Measurements from ENCODE around the gene PITX2.

PITX2 gene

GRCh38 chr4:110614976-110615352 is 7.9 kb downstream of the PITX2 start:
- Histone ChIP-seq H3K4me1 (ENCODE audit: insufficient read depth, low read length) (no peaks in the 10 kb centered on the region), H3K4me2 (ENCODE audit: insufficient read depth, low read length) (no peak overlapping the region), H3K36me3 (ENCODE audit: insufficient read depth, low read length) (no peaks in the 10 kb centered on the region), H3K9ac (ENCODE audit: low read depth, low read length) (no peak overlapping the region), H3K27ac (ENCODE audit: low read length) (no peak overlapping the region), H3K27me3 (ENCODE audit: insufficient read depth, low read length, poor library complexity) (no peaks in the 10 kb centered on the region), H4K20me1 (ENCODE audit: insufficient read depth, low read length) (no peaks in the 10 kb centered on the region), H2AFZ (ENCODE audit: low read depth, low read length) (no peak overlapping the region), H3K79me2 (ENCODE audit: insufficient read depth, low read length) (no peaks in the 10 kb centered on the region), H3K4me3 (ENCODE audit: low read depth in 1 of 2, low read length in 2 of 2) (no peak overlapping the region), H3K9me3 (ENCODE audit: insufficient read depth, low read length, severe bottlenecking) (no peaks in the 10 kb centered on the region)
- DNase-seq (no peak), ATAC-seq (ENCODE audit: insufficient read depth, low read depth) (no peak)
- no peak for TF ChIP-seq CTCF (IDR thresholded peaks at IDR 0.05; ENCODE audit: borderline replicate concordance, extremely low read depth, low read length, poor library complexity, severe bottlenecking)
- TF ChIP-seq EZH2 (IDR thresholded peaks at IDR 0.05; ENCODE audit: borderline replicate concordance, low read depth, low read length, severe bottlenecking): no peak

GRCh38 chr4:110614173-110614963 is 8.5 kb downstream of the PITX2 start:
- H3K27me3 ChIP-seq (ENCODE audit: insufficient read depth, low read length, poor library complexity): no peaks in the 10 kb centered on the region
- no peaks in the 10 kb centered on the region for H3K79me2 ChIP-seq (ENCODE audit: insufficient read depth, low read length)
- no peak for DNase-seq
- H3K4me3 ChIP-seq (ENCODE audit: low read depth in 1 of 2, low read length in 2 of 2): no peak overlapping the region
- H3K36me3 ChIP-seq (ENCODE audit: insufficient read depth, low read length): no peaks in the 10 kb centered on the region
- no peak overlapping the region for H3K4me2 ChIP-seq (ENCODE audit: insufficient read depth, low read length)
- no peak overlapping the region for H2AFZ ChIP-seq (ENCODE audit: low read depth, low read length)
- H3K4me1 ChIP-seq (ENCODE audit: insufficient read depth, low read length): no peaks in the 10 kb centered on the region
- H3K9me3 ChIP-seq (ENCODE audit: insufficient read depth, low read length, severe bottlenecking): no peaks in the 10 kb centered on the region
- no peaks in the 10 kb centered on the region for H4K20me1 ChIP-seq (ENCODE audit: insufficient read depth, low read length)
- ATAC-seq (ENCODE audit: insufficient read depth, low read depth): no peak
- no peak overlapping the region for H3K27ac ChIP-seq (ENCODE audit: low read length)
- no peak for TF ChIP-seq CTCF (IDR thresholded peaks at IDR 0.05; ENCODE audit: borderline replicate concordance, extremely low read depth, low read length, poor library complexity, severe bottlenecking)
- no peak for TF ChIP-seq EZH2 (IDR thresholded peaks at IDR 0.05; ENCODE audit: borderline replicate concordance, low read depth, low read length, severe bottlenecking)
- H3K9ac ChIP-seq (ENCODE audit: low read depth, low read length): no peak overlapping the region

DNA sequence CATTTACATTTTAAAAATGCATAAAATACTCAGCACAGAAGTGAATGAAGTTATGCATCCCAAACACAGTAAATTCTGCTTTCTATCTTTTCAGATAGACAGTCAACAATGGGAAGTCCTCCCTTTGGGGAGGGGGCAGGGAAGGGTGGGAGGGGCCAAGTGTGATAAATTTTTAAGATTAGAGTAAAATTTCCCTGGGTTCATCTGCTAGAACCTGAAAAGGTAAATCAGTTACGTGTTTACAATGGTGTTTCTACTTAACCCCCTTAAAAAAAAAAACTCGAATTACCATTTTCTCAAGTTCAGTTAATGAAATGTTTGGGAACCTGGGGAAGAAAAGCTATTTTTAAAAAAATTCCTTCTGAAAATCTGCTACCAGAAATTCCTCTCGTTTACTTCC is 9.1 kb downstream of the PITX2 start:
- DNase-seq (no peak), ATAC-seq (ENCODE audit: insufficient read depth, low read depth) (no peak)
- Histone ChIP-seq H3K9me3 (ENCODE audit: insufficient read depth, low read length, severe bottlenecking) (no peaks in the 10 kb centered on the region), H4K20me1 (ENCODE audit: insufficient read depth, low read length) (no peaks in the 10 kb centered on the region), H3K36me3 (ENCODE audit: insufficient read depth, low read length) (no peaks in the 10 kb centered on the region), H3K79me2 (ENCODE audit: insufficient read depth, low read length) (no peaks in the 10 kb centered on the region), H3K4me2 (ENCODE audit: insufficient read depth, low read length) (no peak overlapping the region), H3K27ac (ENCODE audit: low read length) (no peak overlapping the region), H2AFZ (ENCODE audit: low read depth, low read length) (no peak overlapping the region), H3K9ac (ENCODE audit: low read depth, low read length) (no peak overlapping the region), H3K4me1 (ENCODE audit: insufficient read depth, low read length) (no peaks in the 10 kb centered on the region), H3K27me3 (ENCODE audit: insufficient read depth, low read length, poor library complexity) (peaks cover 4% of the 10 kb centered on the region), H3K4me3 (ENCODE audit: low read depth in 1 of 2, low read length in 2 of 2) (no peak overlapping the region)
- TF ChIP-seq EZH2 (IDR thresholded peaks at IDR 0.05; ENCODE audit: borderline replicate concordance, low read depth, low read length, severe bottlenecking): no peak
- no peak for TF ChIP-seq CTCF (IDR thresholded peaks at IDR 0.05; ENCODE audit: borderline replicate concordance, extremely low read depth, low read length, poor library complexity, severe bottlenecking)

Measured in DND-41 (cell line).